Measurements from ENCODE around the gene FGF6.

FGF6 gene

DNA sequence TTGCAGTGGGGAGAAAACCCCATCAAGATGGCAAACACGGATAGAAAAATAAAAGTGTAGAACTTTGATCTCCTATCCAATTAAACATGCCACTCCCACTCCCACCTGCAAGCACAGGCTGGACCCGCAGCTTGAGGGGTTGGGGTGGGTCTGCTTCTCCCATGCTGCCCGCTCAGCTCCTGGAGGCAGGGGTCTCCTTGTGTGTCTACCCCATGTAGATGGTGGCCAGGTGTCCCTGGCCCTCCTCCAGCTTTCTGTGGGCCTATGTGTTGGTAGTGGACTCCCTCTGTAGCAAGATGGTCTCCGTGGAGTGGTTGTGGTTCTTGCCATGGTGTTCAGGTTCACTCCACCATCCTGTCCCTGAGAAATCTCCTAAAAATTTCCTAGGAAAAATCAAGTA lies 42.6 kb downstream of the FGF6 start:
- H3K27me3 ChIP-seq (ENCODE audit: insufficient read depth, low read depth, severe bottlenecking), result no peaks in the 10 kb centered on the region
- no peaks in the 10 kb centered on the region for H3K36me3 ChIP-seq
- no peak for DNase-seq

DNA sequence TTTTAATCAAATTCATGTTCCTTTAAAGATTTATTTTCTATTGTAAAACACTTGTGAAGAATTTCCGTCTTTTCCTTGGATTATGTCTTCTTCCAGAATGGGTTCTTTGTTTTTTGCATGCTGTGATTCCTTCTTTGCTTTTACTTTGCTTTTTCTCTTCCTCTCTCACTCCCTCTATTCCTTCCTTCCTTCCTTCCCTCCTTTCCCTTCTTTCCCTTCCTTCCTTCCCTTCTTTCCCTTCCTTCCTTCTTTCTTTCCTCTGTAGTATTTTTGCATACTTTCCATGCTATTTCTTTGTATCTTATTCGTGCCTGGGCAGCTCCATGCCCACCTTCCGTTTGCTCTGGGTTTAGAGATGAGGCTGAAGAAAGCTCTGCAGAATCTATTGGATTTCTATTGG lies 44.5 kb downstream of the FGF6 start:
- Histone ChIP-seq H3K27ac (no peak overlapping the region), H3K36me3 (no peaks in the 10 kb centered on the region), H3K9me3 (ENCODE audit: severe bottlenecking) (no peaks in the 10 kb centered on the region), H3K4me3 (ENCODE audit: low read depth, low read length) (no peak overlapping the region), H3K27me3 (ENCODE audit: insufficient read depth, low read depth, severe bottlenecking) (no peaks in the 10 kb centered on the region)
- no peak for DNase-seq
- TF ChIP-seq, protein P1, sequence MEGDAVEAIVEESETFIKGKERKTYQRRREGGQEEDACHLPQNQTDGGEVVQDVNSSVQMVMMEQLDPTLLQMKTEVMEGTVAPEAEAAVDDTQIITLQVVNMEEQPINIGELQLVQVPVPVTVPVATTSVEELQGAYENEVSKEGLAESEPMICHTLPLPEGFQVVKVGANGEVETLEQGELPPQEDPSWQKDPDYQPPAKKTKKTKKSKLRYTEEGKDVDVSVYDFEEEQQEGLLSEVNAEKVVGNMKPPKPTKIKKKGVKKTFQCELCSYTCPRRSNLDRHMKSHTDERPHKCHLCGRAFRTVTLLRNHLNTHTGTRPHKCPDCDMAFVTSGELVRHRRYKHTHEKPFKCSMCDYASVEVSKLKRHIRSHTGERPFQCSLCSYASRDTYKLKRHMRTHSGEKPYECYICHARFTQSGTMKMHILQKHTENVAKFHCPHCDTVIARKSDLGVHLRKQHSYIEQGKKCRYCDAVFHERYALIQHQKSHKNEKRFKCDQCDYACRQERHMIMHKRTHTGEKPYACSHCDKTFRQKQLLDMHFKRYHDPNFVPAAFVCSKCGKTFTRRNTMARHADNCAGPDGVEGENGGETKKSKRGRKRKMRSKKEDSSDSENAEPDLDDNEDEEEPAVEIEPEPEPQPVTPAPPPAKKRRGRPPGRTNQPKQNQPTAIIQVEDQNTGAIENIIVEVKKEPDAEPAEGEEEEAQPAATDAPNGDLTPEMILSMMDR (IDR thresholded peaks at IDR 0.05; ENCODE audit: low read depth, low read length), result no peak

More for the DNA sequence above, 42.6 kb downstream of the FGF6 start:
- no peak overlapping the region for H3K27ac ChIP-seq
- TF ChIP-seq, protein P1 (IDR thresholded peaks at IDR 0.05; ENCODE audit: low read depth, low read length), result no peak
- H3K9me3 ChIP-seq (ENCODE audit: severe bottlenecking), result no peaks in the 10 kb centered on the region
- no peak overlapping the region for H3K4me3 ChIP-seq (ENCODE audit: low read depth, low read length)

DNA sequence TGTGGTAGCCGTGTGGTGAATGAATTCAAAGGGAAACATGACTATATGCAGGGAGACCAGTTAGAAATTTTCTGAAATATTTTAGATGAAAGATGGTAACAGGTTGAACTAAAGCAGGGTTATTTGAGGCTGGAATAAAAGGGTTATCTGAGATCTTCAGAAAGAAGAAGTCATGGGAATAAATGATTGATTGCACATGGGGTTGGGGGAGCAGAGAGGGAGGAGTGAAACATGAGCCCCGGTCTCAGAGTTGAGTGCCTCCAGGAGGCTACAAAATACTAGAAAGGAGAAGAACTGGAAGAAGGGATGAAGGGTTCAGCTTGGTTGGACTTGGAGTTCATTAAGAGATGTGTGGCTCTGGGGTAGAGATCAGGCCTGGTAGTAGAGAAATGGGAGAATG lies 49.8 kb downstream of the FGF6 start:
- no peaks in the 10 kb centered on the region for H3K27me3 ChIP-seq (ENCODE audit: insufficient read depth, low read depth, severe bottlenecking)

GRCh38 chr12:4393211-4393610 lies 52.4 kb downstream of the FGF6 start:
- no peak for DNase-seq
- Histone ChIP-seq H3K36me3 (no peaks in the 10 kb centered on the region), H3K27me3 (ENCODE audit: insufficient read depth, low read depth, severe bottlenecking) (no peaks in the 10 kb centered on the region), H3K4me3 (ENCODE audit: low read depth, low read length) (no peak overlapping the region), H3K27ac (no peak overlapping the region), H3K9me3 (ENCODE audit: severe bottlenecking) (no peaks in the 10 kb centered on the region)
- TF ChIP-seq, protein P1 (IDR thresholded peaks at IDR 0.05; ENCODE audit: low read depth, low read length), result no peak

More for the DNA sequence above, 49.8 kb downstream of the FGF6 start:
- TF ChIP-seq, protein P1 (IDR thresholded peaks at IDR 0.05; ENCODE audit: low read depth, low read length), result no peak
- Histone ChIP-seq H3K9me3 (ENCODE audit: severe bottlenecking) (no peaks in the 10 kb centered on the region), H3K36me3 (no peaks in the 10 kb centered on the region), H3K4me3 (ENCODE audit: low read depth, low read length) (no peak overlapping the region), H3K27ac (no peak overlapping the region)
- DNase-seq, result no peak

DNA sequence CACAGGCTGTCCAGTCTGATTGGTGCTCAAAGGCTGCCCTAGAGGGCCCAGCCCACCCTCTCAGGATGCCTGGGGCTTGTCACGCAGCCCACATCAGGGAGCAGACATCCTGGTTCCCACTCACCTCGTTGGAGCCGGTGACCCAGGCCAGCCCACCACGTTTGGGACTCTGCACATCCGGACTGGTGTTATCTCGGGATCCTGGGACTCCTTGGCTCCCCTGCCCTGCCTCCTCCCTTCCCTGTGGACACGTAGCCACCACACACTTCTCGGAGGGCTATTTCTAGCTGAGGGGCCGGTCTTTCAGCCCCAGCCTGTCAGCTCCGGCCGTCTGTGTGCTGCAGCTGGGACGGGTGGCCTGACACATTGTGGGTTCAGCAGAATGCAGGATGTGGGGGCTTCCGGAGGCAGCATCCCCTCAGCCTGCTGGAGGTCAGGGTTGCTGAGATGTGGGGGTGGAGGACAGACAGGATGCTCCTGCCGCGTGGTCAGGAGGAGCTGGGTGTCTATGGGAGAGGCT lies 53.3 kb downstream of the FGF6 start:
- DNase-seq, result no peak
- TF ChIP-seq, protein P1 (IDR thresholded peaks at IDR 0.05; ENCODE audit: low read depth, low read length), result no peak
- Histone ChIP-seq H3K27me3 (ENCODE audit: insufficient read depth, low read depth, severe bottlenecking) (no peaks in the 10 kb centered on the region), H3K36me3 (no peaks in the 10 kb centered on the region), H3K27ac (no peak overlapping the region), H3K4me3 (ENCODE audit: low read depth, low read length) (no peak overlapping the region), H3K9me3 (ENCODE audit: severe bottlenecking) (no peaks in the 10 kb centered on the region)

DNA sequence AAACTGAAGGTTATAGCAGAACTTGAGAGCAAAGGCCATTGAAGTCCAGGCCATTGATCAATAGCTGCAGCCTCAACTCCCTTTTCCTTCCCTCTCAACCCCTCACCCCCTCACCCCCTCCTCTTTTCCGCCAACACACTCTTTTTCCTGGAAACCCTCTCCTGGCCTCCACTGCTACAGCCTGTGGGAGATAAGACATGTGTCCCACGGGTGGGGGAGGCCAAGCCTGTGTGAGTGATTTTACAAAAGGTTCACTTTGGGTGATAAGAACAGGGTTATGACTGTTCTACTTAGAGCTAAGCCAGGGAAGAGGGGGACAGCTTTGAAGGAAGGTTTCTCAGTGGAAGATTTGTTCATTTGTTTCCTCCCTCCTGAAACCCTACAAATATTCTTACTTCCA lies 57.0 kb downstream of the FGF6 start:
- no peaks in the 10 kb centered on the region for H3K9me3 ChIP-seq (ENCODE audit: severe bottlenecking)
- no peak for DNase-seq
- no peak overlapping the region for H3K27ac ChIP-seq
- no peaks in the 10 kb centered on the region for H3K27me3 ChIP-seq (ENCODE audit: insufficient read depth, low read depth, severe bottlenecking)
- H3K36me3 ChIP-seq, result no peaks in the 10 kb centered on the region
- TF ChIP-seq, protein P1 (IDR thresholded peaks at IDR 0.05; ENCODE audit: low read depth, low read length), result no peak
- no peak overlapping the region for H3K4me3 ChIP-seq (ENCODE audit: low read depth, low read length)
